Amniotic stem cell (primary cell): Measurements from ENCODE around the gene RAP1GDS1.

ENCODE experiments used
- DNase-seq: peaks from one replicate; lab custom pipeline; 2025; lab: John Stamatoyannopoulos, UW

Gene RAP1GDS1

GRCh38 chr4:98482847-98483806 is 221.9 kb downstream of the RAP1GDS1 start:
- peak; percentile 36 for DNase-seq

GRCh38 chr4:98484031-98484430 is 222.8 kb downstream of the RAP1GDS1 start:
- no peak for DNase-seq

- DNase-seq, result no peak
Observed at GRCh38 chr4:98485816-98486345, 224.7 kb downstream of the RAP1GDS1 start.

GRCh38 chr4:98490251-98490650 is 229.1 kb downstream of the RAP1GDS1 start:
- DNase-seq, result no peak

GRCh38 chr4:98491899-98492559 is 230.8 kb downstream of the RAP1GDS1 start:
- DNase-seq, result no peak

GRCh38 chr4:98493296-98493695 is 232.1 kb downstream of the RAP1GDS1 start:
- no peak for DNase-seq
